Raji (cell line): ENCODE measurements around the gene GOLGA6A.
"Not testable (repeated sequence)": the region's sequence is repeated elsewhere in the genome, so short reads cannot be mapped to it uniquely, and the experiment has no call there.

Experiments used
- POLR2A ChIP-seq: IDR thresholded peaks from 2 replicates; pipeline ENCODE4 v1.6.1; 2011; ENCODE audit warnings: low read depth, low read length, control low read depth; ENCODE audit not compliant: insufficient read depth

The GOLGA6A gene, protein sequence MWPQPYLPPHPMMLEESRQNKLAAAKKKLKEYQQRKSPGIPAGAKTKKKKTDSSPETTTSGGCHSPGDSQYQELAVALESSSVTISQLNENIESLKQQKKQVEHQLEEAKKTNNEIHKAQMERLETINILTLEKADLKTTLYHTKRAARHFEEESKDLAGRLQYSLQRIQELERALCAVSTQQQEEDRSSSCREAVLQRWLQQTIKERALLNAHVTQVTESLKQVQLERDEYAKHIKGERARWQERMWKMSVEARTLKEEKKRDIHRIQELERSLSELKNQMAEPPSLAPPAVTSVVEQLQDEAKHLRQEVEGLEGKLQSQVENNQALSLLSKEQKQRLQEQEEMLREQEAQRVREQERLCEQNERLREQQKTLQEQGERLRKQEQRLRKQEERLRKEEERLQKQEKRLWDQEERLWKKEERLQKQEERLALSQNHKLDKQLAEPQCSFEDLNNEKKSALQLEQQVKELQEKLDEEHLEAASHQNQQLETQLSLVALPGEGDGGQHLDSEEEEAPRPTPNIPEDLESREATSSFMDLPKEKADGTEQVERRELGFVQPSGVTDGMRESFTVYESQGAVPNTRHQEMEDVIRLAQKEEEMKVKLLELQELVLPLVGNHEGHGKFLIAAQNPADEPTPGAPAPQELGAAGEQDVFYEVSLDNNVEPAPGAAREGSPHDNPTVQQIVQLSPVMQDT

DNA sequence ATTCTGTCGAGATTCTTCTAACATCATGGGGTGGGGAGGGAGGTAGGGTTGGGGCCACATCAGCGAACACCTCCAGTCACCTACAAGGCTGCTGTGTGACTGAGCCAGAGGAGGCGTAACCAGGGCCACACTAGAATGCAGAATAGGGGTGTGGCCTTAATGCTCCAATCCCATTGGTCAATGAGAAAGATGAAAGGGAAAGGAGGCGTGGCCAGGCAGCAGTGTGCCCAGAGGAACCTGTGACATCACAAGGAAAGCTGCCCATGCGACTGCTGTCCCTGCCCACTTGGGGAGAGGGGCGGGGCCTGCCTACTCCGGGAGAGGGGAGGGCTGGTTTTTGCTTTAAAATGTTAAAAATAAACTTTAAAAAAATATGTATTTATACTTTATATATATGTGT, at the start of gene GOLGA6A:
GOLGA6A (minus strand) TSS at position 101 of the 400 bp plus-strand sequence; CDS start at position 60, 41 bp downstream.
- not testable (repeated sequence) for TF ChIP-seq POLR2A

DNA sequence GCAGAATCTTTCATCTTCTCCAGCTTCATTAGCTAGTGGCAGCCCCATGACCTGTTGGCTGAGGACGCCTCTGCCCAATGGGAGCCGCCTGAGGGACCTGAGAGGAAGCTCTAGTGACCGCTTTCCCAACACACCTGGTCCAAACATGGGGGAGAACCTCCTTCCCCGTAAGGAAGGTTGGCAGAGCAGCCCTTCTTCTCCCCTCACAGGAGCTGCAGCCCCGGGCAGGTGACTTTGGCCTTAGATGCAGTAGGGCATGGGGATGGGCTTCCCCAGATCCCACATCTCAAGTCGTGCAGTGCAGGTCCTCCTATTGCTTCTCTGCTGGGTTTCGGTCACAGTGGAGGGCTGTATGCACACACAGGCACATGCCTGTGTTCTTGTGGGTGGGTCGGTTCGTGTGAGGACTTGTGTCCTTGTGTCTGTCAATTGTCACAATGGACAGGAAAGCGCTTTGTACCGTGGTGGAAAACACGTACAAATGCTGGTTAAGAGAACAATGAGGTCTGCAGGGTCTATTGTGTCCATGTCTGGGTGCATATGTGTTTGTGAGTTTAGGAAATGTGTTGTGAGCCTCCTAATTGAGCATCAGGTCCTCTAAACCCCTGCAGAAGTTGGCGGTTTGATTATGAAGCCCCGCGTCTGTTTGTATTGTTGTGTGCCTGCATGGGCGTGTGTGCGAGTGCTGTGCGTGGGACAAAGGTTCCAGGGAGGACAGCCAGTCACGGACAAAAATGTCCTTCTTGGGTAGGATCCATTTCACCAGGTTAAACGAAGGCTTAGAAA, 49.5 kb upstream of the GOLGA6A start:
- TF ChIP-seq POLR2A: no peak

DNA sequence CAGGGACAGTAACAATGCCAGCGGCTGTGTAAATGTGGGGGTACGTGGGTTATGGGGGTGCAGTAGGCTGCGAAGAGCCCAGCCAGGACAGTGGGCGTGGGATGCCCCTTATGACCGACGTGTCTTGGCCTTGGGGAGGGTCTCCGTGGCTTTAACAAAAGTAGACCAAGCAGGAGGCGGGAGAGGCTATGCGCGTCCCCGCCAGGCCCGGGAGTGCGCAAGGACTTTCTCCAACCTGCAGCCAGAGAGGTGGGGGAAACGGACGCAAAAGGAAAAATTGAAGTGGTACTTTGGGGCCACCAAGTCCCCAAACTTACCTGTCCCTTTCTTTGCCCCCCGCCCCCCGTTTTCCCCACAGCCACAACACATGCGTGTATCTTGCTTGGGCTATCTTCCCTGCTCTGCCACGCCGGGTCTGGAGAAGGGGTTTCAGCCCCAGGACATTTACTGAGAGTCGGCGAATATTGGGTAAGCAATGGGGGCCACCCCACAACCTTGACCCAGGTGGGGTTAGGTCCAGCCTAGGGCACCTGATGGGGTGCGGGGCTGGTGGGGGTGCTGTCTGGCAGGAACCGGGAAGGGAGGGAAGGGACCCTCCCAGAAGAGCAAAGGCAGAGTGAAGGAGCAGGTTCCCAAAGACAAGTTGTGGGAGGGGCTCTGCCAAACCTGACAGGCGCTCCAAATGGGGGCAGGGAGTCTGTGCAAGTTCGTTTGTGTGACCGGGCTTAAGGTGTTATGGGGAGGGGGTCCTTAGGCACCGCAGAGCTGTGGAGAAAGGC, 48.7 kb upstream of the GOLGA6A start:
- TF ChIP-seq POLR2A: no peak

DNA sequence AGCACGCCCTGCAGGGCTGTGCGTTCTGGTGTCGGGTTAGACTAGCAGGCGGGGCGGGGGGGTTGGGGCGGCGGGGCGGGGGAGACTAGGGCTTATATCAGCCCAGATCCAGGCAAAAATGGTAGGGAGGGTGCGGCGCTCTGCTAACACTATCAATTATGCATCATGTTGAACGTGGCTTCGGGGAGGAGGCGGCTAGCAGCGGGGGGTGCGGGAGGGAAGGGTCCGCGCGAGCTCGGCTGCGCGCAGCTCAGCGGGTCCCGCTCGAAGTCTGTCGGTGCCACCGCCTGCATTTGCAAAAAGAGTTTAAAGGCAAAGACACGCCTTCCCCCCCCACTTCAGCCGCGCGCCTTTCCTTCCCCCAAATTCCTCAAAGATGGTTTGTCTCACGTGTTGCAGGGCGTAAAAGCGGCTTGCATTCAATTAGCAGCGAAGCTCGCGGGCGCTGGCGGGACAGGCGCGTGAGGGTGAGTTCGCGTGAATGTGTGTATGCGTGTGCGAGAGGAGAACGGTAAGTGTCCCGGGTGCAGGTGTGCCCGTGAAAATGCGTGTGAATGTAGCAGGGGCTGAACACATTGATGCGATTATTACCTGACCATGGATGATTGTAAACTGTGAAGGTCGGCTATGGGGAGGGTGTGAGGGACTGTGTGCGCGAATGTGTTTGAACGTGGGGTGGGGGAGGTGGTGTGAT, 48.0 kb upstream of the GOLGA6A start, which contains the start of gene ISLR2:
ISLR2 (plus strand) TSS at position 432 of the 694 bp plus-strand sequence. CDS start 2,169 bp downstream, outside the sequence.
- no peak for TF ChIP-seq POLR2A

DNA sequence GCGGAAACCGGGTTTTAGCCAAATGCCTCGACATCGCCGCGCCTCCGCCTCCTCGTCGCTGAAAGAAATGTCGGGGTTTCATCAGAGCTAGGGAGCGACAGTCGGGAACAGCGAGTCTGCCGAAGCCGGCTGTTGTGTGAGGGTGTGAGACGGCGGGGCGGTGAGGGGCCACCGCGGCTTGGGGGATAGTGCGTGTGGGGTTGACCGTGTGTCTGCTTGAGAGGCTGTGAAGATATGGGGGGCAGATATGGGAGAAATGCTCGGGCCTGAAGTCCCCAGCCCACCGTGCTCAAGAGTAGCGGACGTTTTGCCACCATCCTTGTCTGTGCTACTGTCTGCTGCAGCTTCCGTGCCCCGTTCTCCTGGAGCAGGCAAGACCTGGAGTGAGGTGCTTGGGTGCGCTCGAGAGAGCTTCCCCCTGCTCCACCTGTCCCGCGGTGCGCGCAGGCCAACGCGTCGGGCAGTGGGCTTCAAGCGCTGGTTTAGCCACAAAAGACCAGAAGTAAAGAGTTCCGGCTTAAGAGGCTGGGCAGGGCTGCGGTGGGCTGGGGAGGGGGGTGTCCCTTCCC, 47.3 kb upstream of the GOLGA6A start:
- no peak for TF ChIP-seq POLR2A

DNA sequence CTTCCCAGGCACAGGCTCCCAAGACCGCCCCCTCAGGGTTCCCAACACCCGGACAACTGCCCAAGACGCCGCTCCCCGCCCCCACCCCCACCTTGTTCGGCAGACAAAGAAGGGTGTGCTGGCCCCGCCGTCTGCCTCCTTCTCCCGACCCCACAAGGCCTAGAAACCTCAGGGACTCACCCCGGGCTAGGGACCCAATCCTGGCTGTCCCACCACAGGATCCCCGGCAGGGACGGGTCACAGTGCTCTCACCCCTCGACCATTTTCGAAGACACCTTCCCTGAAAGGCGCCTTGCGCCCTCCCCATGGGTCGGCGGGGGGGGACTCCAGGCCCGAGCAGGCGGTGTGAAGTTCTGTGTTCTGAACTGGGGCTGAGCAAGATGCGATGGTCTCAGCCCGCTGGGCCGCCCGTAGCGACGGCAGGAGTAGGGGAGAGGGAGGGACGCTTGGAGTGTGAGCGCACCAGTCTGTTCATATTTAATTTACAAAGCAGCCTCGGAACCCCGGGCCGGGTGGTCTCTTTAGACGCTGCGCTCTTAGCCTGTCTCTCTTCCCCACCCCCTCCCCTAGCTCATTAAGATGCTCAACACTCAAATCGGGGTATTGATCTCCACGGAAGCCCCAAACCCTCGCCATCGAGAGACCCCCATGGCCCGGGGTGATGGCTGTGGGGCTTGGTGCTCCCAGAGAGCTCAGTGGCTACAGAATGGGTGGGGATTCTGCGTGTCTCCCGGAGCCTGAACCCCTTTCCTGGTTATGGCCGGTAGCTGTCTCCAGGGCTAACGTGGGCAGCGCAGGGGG, 46.6 kb upstream of the GOLGA6A start:
- TF ChIP-seq POLR2A: no peak

DNA sequence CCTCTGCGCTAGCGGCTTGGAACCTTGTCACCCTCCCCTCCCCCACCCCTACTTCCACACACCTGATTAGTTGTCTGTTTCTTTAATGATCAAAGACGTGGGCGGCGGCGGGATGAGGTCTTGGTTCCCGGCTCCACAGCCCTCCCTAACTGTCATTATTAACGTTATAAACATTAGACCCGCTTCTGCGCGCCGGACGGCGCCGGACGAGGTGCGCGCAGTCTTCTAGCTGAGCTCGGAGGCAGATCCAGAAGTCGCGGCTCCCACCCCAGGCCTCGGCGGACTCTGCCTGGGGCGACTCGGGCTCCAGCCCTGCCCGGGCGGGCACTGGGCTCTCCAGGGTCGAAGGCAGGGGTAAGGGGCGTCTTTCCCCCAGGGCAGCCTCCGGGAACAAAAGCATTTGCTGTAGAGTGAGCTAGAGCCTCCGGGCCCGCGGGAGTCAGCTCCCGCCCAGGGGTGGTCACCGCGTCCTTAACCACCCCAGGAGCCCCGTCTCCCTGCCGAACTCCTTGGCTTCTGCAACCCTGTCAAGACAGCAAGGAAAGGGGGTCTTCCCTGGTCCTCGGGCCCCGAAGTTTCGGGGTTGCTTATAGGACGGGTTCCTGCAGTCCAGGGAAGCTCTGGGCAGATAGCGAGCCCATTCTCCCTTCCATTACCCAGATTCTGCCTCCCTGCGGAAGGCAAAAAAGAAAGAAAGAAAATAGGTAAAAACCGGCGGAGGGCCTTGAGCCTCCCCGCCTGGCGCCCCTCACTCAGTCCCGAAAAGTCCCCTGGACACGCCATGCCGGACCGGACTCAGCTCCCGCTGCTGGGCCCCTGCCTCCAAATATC, 45.8 kb upstream of the GOLGA6A start:
- no peak for TF ChIP-seq POLR2A

DNA sequence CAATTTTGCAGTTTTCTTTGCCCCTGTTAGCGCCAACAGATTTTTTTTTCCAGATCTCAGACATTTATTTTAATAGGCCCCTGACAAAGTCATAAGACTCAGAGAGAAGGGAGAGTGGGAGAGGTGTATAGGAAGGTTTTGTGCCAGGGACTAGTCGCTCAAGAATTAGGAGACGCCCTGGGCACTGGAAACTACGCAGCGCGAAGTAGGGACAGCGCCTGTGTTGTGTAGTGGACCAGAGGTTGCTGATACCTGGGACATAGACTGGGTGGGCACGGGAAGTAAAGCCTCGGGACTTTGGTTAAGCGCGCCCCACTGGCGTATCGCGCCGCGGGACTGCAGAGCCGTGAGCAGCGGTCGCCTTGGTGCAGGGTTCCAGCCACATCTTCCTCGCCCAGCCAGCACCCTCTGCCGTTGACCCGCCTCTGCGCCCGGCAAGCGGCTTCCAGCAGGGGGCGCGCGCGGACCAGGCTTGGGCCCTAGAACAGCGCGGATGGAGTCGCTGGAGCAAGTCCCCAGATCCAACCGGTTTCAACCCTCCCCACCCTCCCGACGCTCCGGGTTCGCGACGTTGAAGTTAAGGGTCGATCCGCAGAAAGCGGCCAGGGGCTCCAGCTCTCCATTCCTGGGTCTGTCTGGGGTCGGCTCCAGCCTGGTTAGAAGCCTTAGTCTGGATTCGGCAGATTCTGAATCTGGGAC, 45.1 kb upstream of the GOLGA6A start:
- no peak for TF ChIP-seq POLR2A

DNA sequence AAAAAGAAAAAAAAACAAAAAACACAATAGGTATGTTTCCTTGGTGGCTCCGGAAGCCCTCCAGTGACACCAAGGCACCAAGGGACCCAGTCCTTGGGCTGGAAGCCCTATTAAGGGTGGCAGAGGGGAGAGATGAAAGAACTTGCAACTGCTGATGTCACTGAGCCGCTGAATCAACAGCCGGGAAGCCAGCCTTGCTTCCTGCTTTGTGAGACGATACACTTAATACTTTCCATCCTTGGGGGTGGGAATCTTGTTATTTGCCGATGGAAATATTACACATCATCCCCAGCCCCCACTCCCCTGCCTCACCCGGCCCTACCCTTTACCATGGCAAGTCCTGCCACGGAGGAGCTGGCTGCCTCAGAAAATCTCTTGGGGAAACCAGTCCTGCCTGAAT, 42.4 kb upstream of the GOLGA6A start:
- TF ChIP-seq POLR2A: no peak

DNA sequence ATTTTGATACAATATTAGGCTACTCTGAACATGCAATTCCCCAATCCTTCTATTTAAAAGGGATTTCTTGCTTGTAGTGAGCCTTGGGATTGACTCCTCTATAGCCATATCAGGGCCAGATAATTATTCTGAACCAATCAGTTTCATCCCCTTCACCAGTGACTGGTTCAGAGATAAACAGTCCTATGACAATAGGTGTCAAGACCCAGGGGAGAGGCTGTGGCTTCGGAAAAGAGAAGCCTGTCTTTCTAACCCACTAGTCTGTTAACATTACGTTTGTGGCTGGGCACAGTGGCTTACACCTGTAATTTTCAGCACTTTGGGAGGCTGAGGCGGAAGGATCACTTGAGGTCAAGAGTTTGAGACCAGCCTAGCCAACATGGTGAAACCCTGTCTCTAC, 41.8 kb upstream of the GOLGA6A start:
- TF ChIP-seq POLR2A: no peak

DNA sequence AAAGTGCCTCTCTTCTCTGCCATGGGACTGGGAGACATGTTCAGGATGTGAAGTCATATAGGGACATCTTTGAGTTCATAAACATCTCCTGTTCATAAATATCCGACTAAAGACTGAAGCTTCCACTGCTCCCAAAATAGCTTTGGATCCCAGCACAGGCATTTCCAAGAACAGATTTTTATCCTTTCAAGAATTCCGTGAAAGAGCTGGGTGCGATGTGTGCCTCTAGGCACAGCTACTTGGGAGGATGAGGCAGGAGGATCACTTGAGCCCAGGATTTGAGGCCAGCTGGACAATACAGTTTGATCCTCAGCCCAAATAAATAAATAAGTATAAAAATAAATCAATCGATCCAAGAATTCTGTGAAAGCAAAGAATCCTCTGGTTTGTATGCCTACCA, 41.3 kb upstream of the GOLGA6A start:
- TF ChIP-seq POLR2A: no peak

DNA sequence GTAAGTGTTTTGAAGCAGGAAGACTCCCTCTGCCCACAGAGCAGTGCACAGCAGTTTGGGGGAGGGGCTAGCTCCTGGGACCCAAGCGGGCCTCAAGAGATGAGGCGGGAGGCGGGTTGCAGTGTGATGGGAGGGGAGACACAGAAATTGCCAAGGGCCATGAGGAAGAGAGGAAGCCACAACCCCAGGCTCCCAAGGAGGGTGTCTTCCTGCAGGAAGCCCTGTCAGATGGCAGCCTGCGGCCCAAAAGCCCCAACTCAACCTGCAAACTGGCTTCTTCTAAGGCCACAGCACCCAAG, 40.7 kb upstream of the GOLGA6A start:
- TF ChIP-seq POLR2A: no peak
